ENCODE results near the gene MED25. TPM values are rescaled to one million over a fixed set of nuclear protein-coding genes. Genes with fewer than 3 reads are reported as not detected.

The MED25 gene
- total and polyA plus RNA-seq, 2 donors, result 16.7 to 42.9 TPM

Small RNA genes within 50 kb of the gene (small RNA-seq; reads per million reads assigned to genes)
- gene MIR4749, result 0.09 reads per million
- not detected for gene MIR6799

Other genes starting within 250 kb of the MED25 start
- 33.0 TPM for gene NOSIP, start 237.7 kb upstream of the MED25 start, total RNA-seq
- 67.2 TPM for gene NOSIP, start 237.7 kb upstream of the MED25 start, polyA plus RNA-seq
- gene PRRG2, start 237.0 kb upstream of the MED25 start, total RNA-seq, result 1.6 TPM
- 3.6 TPM for gene PRRG2, start 237.0 kb upstream of the MED25 start, polyA plus RNA-seq
- gene PRR12, start 227.1 kb upstream of the MED25 start, total RNA-seq, result 4.2 TPM
- gene PRR12, start 227.1 kb upstream of the MED25 start, polyA plus RNA-seq, result 20.3 TPM
- gene RRAS, start 178.1 kb upstream of the MED25 start, total RNA-seq, result 11.8 TPM
- 279 TPM for gene RRAS, start 178.1 kb upstream of the MED25 start, polyA plus RNA-seq
- gene SCAF1, start 176.1 kb upstream of the MED25 start, total RNA-seq, result 8.3 TPM
- 42.3 TPM for gene SCAF1, start 176.1 kb upstream of the MED25 start, polyA plus RNA-seq
- 31.9 TPM for gene IRF3, start 152.4 kb upstream of the MED25 start, total RNA-seq
- gene IRF3, start 152.4 kb upstream of the MED25 start, polyA plus RNA-seq, result 84.9 TPM
- gene BCL2L12, start 152.4 kb upstream of the MED25 start, total RNA-seq, result 3.1 TPM
- gene BCL2L12, start 152.4 kb upstream of the MED25 start, polyA plus RNA-seq, result 23.6 TPM
- gene PRMT1, start 141.0 kb upstream of the MED25 start, total RNA-seq, result 121 TPM
- gene PRMT1, start 141.0 kb upstream of the MED25 start, polyA plus RNA-seq, result 215 TPM
- gene ADM5, start 128.7 kb upstream of the MED25 start, total RNA-seq, result 1.4 TPM
- gene ADM5, start 128.7 kb upstream of the MED25 start, polyA plus RNA-seq, result 6.3 TPM
- 11.8 TPM for gene CPT1C, start 127.2 kb upstream of the MED25 start, total RNA-seq
- gene CPT1C, start 127.2 kb upstream of the MED25 start, polyA plus RNA-seq, result 7.3 TPM
- 0.26 TPM for gene TSKS, start 55.0 kb upstream of the MED25 start, total RNA-seq
- gene TSKS, start 55.0 kb upstream of the MED25 start, polyA plus RNA-seq, result 1.2 TPM
- 37.3 TPM for gene AP2A1, start 51.3 kb upstream of the MED25 start, total RNA-seq
- 95.4 TPM for gene AP2A1, start 51.3 kb upstream of the MED25 start, polyA plus RNA-seq
- gene FUZ, start 5.0 kb upstream of the MED25 start, total RNA-seq, result 13.3 TPM
- 29.0 TPM for gene FUZ, start 5.0 kb upstream of the MED25 start, polyA plus RNA-seq
- gene PTOV1, start 32.9 kb downstream of the MED25 start, total RNA-seq, result 46.1 TPM
- gene PTOV1, start 32.9 kb downstream of the MED25 start, polyA plus RNA-seq, result 121 TPM
- gene PNKP, start 49.3 kb downstream of the MED25 start, total RNA-seq, result 28.4 TPM
- 31.4 TPM for gene PNKP, start 49.3 kb downstream of the MED25 start, polyA plus RNA-seq
- gene AKT1S1, start 59.1 kb downstream of the MED25 start, total RNA-seq, result 4.7 TPM
- gene AKT1S1, start 59.1 kb downstream of the MED25 start, polyA plus RNA-seq, result 55.0 TPM
- gene TBC1D17, start 59.4 kb downstream of the MED25 start, total RNA-seq, result 8.5 TPM
- gene TBC1D17, start 59.4 kb downstream of the MED25 start, polyA plus RNA-seq, result 74.6 TPM
- 0.58 TPM for gene IL4I1, start 78.6 kb downstream of the MED25 start, total RNA-seq
- gene IL4I1, start 78.6 kb downstream of the MED25 start, polyA plus RNA-seq, result 1.4 TPM
- 2.4 TPM for gene ATF5, start 110.9 kb downstream of the MED25 start, total RNA-seq
- gene ATF5, start 110.9 kb downstream of the MED25 start, polyA plus RNA-seq, result 35.4 TPM
- 22.7 TPM for gene NUP62, start 111.2 kb downstream of the MED25 start, total RNA-seq
- gene NUP62, start 111.2 kb downstream of the MED25 start, polyA plus RNA-seq, result 40.5 TPM
- 1.7 TPM for gene SIGLEC11, start 142.9 kb downstream of the MED25 start, total RNA-seq
- gene SIGLEC11, start 142.9 kb downstream of the MED25 start, polyA plus RNA-seq, result 0.56 TPM
- gene VRK3, start 207.1 kb downstream of the MED25 start, total RNA-seq, result 17.8 TPM
- gene VRK3, start 207.1 kb downstream of the MED25 start, polyA plus RNA-seq, result 24.4 TPM
- gene ZNF473, start 207.7 kb downstream of the MED25 start, total RNA-seq, result 7.7 TPM
- 4.8 TPM for gene ZNF473, start 207.7 kb downstream of the MED25 start, polyA plus RNA-seq